Mucosa of stomach (tissue), 1 donor: ENCODE measurements around the gene POMZP3.
"Not testable (repeated sequence)": the region's sequence is repeated elsewhere in the genome, so short reads cannot be mapped to it uniquely, and the experiment has no call there.

Source experiments
- H3K27me3 ChIP-seq: one replicate; pipeline ENCODE4 v1.7.0; 2013; ENCODE audit warnings: mild to moderate bottlenecking, low read length; ENCODE audit not compliant: control insufficient read depth, insufficient read depth
- H3K36me3 ChIP-seq: one replicate; pipeline ENCODE4 v1.7.0; 2013; ENCODE audit warnings: low read length; ENCODE audit not compliant: control insufficient read depth, insufficient read depth
- H3K4me1 ChIP-seq: one replicate; pipeline ENCODE4 v1.7.0; 2013; ENCODE audit warnings: mild to moderate bottlenecking, low read length; ENCODE audit not compliant: control insufficient read depth, insufficient read depth
- H3K4me3 ChIP-seq: one replicate; pipeline ENCODE4 v1.7.0; 2013; ENCODE audit warnings: low read length
- H3K9ac ChIP-seq: one replicate; pipeline ENCODE4 v1.7.0; 2013; ENCODE audit warnings: mild to moderate bottlenecking, low read length, moderate library complexity
- H3K9me3 ChIP-seq: one replicate; pipeline ENCODE4 v1.7.0; 2013; ENCODE audit warnings: mild to moderate bottlenecking, low read length, moderate library complexity; ENCODE audit not compliant: control insufficient read depth
- donor health status: Pancreatic carcinoma.

Gene POMZP3

GRCh38 chr7:76626989-76627642 is at the start of gene POMZP3:
Gene POMZP3, minus strand, starts transcription at chr7:76627279. Its CDS starts 1,215 bp downstream, at chr7:76626064.
- not testable (repeated sequence) for H3K9me3 ChIP-seq, H3K4me1 ChIP-seq, H3K36me3 ChIP-seq, H3K27me3 ChIP-seq
- peak within 1 kb of the TSS; percentile 74 for H3K9ac ChIP-seq
- peak within 1 kb of the TSS; percentile 25 for H3K4me3 ChIP-seq

- not testable (repeated sequence) for H3K9ac ChIP-seq, H3K36me3 ChIP-seq, H3K9me3 ChIP-seq, H3K27me3 ChIP-seq, H3K4me1 ChIP-seq, H3K4me3 ChIP-seq
Measured at GRCh38 chr7:76675783-76676182, 48.7 kb upstream of the POMZP3 start.

GRCh38 chr7:76673346-76673745 is 46.3 kb upstream of the POMZP3 start:
- not testable (repeated sequence) for H3K9ac ChIP-seq, H3K4me1 ChIP-seq, H3K4me3 ChIP-seq, H3K27me3 ChIP-seq, H3K9me3 ChIP-seq, H3K36me3 ChIP-seq

GRCh38 chr7:76659212-76659611 is 32.1 kb upstream of the POMZP3 start:
- H3K9ac ChIP-seq, H3K4me1 ChIP-seq, H3K4me3 ChIP-seq, H3K9me3 ChIP-seq, H3K27me3 ChIP-seq, H3K36me3 ChIP-seq: not testable (repeated sequence)

- H3K4me3 ChIP-seq, H3K36me3 ChIP-seq, H3K9ac ChIP-seq, H3K27me3 ChIP-seq, H3K9me3 ChIP-seq, H3K4me1 ChIP-seq: not testable (repeated sequence)
Measured at GRCh38 chr7:76656425-76656824, 29.3 kb upstream of the POMZP3 start.

GRCh38 chr7:76642620-76643019 is 15.5 kb upstream of the POMZP3 start:
- H3K4me3 ChIP-seq, H3K9ac ChIP-seq, H3K9me3 ChIP-seq, H3K27me3 ChIP-seq, H3K36me3 ChIP-seq, H3K4me1 ChIP-seq: not testable (repeated sequence)

- not testable (repeated sequence) for H3K36me3 ChIP-seq, H3K9me3 ChIP-seq, H3K4me3 ChIP-seq, H3K9ac ChIP-seq, H3K27me3 ChIP-seq, H3K4me1 ChIP-seq
Measured at GRCh38 chr7:76637061-76637691, 10.1 kb upstream of the POMZP3 start.

GRCh38 chr7:76626581-76626980 is 498 bp downstream of the POMZP3 start:
- H3K9me3 ChIP-seq, H3K27me3 ChIP-seq, H3K36me3 ChIP-seq, H3K4me1 ChIP-seq, H3K4me3 ChIP-seq: not testable (repeated sequence)
- peak overlapping the region; percentile 65 for H3K9ac ChIP-seq

- H3K4me1 ChIP-seq, H3K9ac ChIP-seq, H3K36me3 ChIP-seq, H3K27me3 ChIP-seq, H3K9me3 ChIP-seq, H3K4me3 ChIP-seq: not testable (repeated sequence)
Measured at GRCh38 chr7:76619439-76620190, 7.5 kb downstream of the POMZP3 start.

- H3K4me1 ChIP-seq, H3K9me3 ChIP-seq, H3K36me3 ChIP-seq, H3K9ac ChIP-seq, H3K4me3 ChIP-seq, H3K27me3 ChIP-seq: not testable (repeated sequence)
Measured at GRCh38 chr7:76613783-76614182, 13.3 kb downstream of the POMZP3 start.

GRCh38 chr7:76612232-76612631 is 14.8 kb downstream of the POMZP3 start:
- H3K27me3 ChIP-seq, result not testable (repeated sequence)

GRCh38 chr7:76609864-76610263 is 17.2 kb downstream of the POMZP3 start:
- H3K4me1 ChIP-seq, H3K27me3 ChIP-seq, H3K9me3 ChIP-seq, H3K9ac ChIP-seq, H3K36me3 ChIP-seq, H3K4me3 ChIP-seq: not testable (repeated sequence)

More at GRCh38 chr7:76612232-76612631, 14.8 kb downstream of the POMZP3 start:
- not testable (repeated sequence) for H3K9ac ChIP-seq, H3K9me3 ChIP-seq, H3K4me1 ChIP-seq, H3K4me3 ChIP-seq, H3K36me3 ChIP-seq
